ENCODE measurements around the gene SLC48A1. TPM values are rescaled to one million over a fixed set of nuclear protein-coding genes. Genes with fewer than 3 reads are reported as not detected.
"Not testable (repeated sequence)": the region's sequence is repeated elsewhere in the genome, so short reads cannot be mapped to it uniquely, and the experiment has no call there.

The SLC48A1 gene
- polyA plus RNA-seq, 3 donors = 54.4 to 69.8 (median 55.2) TPM

DNA sequence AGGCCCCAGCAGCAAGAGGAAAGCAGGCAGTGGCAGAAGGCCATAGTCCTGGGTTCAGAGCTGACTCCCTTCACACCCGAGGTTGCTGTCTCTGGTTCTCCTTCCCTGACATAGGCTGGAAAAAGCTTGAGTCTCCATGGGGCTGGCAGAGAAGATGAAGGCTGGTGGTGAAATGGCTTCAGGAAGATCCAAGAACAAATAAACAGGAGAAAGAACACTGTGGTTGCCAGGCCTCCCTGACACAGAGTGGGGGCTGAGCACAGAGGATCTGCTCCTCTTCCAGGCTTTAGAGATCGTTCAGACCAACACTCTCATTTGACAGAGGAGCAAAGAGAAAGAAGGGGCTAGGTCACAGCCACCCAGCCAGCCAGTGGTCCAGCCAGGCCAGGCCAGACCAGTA, 32.4 kb downstream of the SLC48A1 start:
- no peak for DNase-seq

DNA sequence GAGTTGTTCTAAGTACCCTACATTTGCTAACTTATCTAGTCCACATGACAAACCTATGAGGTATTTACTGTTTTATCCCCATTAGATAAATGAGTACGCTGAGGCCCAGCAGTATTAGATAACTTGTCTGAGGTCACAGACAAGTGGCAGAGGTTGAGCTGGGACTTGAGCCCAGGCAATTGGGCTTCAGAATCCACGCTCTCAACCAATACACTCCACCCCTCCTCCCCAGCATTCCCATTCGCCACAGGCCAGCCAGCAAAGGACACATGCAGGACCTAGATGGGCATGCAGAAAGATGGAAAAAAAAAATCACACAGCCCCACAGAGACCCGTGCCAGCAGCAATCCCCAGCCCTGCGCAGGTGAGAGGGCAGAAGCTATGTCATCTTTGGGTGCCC, 34.3 kb downstream of the SLC48A1 start:
- no peak for DNase-seq

DNA sequence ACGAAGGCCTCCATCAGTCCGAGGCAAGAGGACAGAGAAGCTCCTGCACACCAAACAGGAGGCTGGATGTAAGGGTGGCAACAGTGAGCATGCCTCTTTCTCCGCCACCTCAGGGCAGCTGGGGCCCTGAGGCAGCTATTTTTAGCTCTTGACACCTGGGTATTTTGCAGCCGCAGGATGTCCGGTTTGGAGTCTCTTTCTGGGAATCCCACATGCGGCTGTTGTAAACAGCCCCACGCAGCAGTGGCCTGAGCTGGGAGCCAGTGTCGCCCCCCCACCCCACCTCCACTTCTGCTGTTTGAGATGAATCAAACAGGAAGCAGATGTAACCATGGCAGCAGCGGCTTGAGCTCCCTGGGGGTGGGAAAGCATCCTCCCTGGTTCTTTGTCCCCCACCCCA, 35.0 kb downstream of the SLC48A1 start:
- no peak for DNase-seq

DNA sequence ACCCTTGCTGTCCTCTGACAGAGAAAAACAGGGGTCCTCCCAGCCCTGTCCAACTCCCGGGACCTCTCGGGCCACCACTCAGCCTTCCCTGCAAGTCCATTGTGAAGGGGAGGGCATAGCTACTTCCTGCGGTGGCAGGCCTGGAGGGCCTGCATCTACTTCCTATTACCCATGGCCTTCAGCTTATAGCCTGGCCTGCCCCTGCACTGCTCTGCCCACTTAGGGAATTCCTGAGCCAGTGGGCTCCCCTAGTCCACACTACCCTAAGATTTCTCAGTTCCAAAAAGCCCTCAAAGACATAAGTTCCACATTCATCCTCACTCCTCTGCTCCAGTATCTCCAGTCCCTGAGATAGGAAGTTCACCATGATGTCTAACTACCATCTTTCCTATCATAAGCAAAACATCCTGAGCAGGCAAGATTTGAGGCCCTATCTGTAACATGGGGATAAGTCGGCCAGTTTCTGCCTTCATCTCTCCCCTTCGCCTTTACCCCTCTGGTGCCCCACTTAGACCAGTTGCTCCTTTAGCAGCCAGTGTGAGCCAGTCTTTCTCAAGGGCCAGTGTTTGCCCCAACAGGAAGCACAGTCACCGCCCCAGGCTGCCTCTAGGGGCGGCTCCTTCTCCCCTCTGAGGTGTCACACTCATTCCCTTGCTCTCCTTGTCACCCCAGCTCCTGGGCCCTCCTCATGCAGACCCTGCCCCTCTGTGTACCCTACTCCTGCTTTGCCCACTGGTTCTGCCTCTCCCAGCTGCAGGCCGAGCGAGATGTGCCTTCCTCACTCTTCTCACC, 35.7 kb downstream of the SLC48A1 start:
- no peak for DNase-seq

DNA sequence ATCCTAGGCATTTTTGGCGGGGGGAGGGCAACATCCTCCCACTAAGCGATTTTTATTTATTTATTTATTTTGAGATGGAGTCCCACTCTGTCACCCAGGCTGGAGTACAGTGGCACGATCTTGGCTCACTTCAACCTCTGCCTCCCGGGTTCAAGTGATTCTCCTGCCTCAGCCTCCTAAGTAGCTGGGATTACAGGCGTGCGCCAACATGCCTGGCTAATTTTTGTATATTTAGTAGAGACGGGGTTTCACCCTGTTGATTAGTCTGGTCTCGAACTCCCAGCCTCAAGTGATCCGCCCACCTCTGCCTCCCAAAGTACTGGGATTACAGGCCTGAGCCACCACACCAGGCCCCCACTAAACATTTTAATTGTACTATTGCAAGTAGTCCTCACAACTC, 36.5 kb downstream of the SLC48A1 start:
- not testable (repeated sequence) for DNase-seq

DNA sequence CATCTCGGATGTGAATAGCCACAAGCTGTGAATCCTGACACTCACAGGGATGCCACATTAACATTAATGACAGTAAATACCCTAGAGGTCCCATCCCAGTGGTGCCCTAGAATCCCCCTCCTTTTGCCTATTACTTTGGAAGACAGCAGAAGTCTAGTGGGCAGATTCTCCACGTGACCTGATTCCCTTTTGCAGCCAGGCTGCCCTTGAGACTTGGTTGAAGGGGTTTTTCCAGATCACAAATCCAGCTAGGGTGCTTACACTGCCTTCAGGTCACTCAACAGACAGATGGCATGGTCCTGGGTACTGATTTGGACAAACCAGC, 38.0 kb downstream of the SLC48A1 start:
- DNase-seq = no peak

DNA sequence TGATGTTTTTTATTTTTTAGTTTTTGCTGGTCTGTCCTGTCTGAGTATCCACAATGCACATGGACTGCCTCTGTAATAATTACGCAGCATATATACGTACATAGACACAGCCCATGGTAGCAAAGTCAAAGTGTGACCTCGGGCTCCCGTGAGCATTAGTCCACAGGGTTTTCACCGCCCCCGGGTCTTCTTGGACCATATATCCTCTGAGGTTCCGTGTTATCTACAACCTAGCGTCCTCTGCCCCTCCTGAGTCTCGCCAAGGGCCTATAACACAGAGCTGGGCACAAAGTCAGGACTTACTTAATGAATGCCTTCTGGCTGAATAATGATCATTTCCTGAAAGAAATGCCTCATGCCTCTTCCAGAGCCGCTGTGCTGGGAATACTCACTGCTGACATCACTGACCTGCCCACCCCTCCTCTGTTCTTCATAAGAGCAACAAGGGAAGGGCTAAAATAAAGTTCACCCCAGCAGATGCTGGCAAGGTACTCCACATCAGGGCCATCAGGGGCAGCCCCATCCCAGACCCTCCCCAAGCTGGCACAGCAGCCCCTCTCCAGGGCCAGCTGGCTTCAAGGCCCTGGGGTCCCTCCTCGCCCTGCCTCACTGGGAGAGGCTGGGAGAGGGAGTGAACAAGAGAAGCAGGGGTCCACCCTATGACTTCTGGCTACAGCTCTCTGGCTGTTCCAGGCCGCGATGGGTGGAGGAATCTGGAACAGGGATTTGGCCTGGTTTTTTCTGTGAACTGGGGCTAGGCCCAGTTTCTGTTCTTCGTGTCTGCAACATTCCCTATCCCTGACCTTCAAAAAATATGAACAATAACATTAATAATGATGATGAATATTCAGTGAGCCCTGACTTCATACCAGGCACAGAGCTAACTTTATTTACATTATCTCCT, 38.8 kb downstream of the SLC48A1 start:
- no peak for DNase-seq

DNA sequence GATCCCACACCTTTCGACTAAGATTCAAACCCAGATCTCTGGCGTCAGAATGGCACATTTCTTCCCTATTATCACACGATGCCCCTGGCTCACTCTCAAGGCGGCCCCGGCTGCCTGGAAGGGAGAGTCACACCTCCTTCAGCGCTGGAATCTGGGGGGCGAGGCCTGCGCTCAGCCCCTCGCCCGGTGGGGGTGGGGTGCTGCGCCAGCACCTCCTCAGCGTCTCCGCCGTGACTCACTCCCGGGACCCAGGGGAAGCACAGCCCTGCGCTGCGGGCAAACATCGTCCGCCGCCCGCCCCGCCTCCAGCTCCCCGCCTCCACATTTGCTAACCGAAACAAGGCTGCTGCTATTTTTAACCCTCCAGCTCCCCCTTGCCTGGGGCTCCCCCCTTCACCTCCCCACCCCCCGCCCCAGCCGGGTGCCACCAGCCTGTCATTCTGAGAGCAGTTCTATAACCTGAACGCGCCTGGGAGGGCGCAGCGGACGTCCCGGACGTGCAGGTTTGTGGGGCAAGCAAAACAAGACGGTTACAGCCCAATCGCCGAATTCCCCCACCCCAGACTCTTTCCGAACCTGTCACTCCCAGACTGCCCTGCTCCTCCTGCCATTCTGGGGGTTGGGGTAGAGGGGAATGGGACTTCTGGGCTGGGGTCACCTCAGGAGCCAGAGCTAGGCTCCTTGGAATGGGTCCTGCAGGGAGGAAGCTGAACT, 39.9 kb downstream of the SLC48A1 start:
- DNase-seq = peak; percentile 81

DNA sequence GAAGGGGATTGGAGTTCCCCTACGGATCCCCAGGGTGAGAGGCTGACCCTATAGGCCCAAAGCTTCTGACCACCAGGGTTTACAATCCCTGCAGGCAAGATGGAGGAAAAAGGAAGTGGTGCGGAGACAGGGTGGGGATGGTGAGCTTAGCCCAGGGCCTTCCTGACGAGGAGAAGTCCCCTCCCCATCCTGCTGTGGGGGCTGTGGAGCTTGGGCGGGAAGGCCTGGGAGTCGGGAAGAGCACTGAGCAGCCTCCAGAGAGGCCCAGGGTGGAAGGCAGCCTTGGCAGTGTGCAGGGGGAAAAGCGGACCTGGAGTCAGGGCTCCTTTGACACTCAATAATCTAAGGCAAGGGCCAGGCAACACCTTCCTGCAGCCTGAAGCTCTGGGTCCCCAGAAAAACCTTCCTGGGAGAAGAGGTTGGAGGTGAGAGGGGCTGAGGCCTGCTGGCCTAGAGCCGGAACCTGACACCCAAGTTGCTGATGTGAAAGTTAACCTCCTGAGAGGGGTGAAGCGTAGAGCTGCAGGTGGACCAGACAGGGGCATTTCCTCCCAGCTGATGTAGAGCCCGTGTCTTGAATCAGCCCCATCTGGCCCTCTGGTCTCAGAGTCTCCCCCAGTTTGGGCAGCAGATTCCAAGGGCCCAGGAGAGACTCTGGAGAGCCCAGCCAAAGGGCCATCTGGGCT, 40.6 kb downstream of the SLC48A1 start:
- DNase-seq = no peak

DNA sequence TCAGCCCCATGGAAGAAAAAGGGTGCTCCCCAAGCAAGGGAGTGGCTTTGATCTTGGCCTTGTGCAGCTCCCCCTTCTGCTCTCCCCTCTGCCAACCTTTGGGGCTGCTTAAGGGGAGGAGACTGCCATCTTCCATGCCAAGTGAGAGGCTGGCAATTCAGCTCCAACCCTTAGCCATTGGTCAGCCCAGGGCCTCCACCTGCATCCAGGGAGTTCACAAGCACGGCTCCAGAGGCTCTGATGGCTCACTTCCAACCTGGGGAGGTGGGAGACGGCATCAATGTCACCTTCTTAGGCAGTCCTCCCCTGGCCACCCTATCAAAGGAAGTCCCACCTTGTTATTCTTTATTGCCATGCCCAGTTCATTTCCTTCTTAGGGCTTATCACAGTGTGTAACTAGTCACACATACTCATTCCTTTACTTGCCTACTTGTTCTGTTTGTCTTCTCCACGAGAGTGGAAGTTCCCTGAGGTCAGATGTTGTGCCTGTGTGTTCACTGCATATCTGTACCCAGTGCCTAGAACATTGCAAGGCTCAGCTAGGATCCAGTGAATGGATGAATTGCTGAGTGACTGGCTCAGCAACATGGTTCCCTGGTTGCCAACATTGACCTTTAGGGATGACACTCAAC, 41.6 kb downstream of the SLC48A1 start:
- DNase-seq = no peak

DNA sequence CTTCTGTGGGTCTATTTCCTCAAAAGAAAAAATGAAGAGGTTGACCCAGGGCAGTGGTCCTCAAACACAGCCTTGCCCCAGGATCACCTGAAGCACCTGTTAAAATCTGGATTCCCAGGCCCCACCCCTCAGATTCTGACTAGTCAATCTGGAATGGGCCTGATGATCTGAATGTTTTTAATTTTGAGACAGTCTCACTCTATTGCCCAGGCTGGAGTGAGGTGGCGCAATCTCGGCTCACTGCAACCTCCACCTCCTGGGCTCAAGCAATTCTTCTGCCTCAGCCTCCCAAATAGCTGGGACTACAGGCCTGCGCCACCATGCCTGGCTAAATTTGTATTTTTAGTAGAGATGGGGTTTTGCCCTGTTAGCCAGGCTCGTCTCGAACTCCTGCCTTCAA, 42.4 kb downstream of the SLC48A1 start:
- DNase-seq = not testable (repeated sequence)

DNA sequence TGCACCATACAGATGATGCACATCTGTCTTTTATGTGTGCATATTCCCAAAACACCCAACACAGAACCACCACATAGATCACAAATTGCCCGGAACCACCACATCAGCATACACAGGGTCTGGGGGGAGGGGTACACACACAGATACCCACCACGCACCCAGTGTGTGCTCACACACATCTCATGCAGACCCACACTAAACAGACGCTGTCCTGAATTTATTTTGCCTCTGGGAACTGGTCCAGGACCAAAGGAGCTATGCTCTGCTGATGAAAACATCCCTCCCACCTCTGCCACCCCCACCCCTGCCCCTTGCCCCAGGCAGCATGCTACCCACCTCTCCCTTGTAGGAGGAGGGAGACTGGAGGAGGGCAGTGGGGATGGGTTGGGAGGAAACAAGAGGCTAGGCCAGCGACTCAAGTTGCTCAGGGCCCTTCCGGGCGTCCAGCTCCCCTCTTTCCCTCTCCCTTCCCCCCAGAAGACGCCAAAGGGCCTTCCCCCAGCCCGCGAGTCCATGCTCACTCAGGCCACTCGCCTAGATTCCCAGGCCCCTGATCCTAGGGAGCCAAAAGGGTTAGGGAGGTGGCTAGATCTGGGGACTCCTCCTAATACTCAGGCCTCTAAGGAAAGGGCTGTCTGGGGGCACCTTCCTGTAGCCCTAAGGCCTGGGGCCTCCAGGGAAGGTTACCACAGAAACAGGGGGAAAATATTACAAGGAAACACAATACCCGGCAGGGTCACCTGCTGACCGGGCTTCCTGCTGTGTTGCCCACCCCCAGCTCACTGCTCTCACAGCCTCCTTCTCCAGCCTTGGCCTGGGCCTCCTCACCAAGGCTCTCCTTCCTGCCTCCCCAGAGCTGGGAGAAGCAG, 43.6 kb downstream of the SLC48A1 start:
- DNase-seq = no peak

DNA sequence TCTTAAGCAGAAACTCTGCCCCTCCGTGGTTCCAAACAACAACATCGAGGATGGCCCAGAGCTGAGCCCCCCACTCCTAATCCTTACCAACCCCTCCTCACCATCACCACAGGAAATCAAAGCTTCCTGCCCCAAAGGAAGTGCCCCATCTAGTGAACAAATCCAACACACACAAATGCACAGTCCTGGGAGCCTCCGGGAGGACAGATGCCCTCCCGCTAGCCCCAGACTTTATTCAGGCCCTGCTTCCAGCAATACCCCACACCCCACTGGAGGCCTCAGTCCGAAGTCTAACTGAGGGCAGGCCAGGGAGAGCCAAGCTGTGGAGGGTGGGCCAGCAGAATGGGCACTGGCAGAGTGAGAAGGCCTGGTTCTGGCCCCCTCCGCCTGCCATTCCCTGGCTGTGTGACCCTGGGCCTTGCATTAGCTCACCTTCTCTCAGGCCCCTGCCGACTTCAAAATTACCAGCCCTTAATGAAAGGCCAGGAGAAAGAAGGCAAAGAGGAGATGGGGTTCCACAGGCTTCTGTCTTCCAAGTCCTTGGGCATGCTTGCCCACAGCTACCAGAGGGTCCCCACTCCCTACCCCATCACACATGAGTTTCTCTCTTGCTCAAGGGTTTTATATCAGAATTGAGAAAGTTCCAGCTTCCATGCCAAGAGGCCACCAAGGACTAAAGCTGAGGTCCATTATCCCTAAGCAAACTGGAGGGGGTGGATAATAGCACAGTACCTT, 44.4 kb downstream of the SLC48A1 start:
- no peak for DNase-seq

DNA sequence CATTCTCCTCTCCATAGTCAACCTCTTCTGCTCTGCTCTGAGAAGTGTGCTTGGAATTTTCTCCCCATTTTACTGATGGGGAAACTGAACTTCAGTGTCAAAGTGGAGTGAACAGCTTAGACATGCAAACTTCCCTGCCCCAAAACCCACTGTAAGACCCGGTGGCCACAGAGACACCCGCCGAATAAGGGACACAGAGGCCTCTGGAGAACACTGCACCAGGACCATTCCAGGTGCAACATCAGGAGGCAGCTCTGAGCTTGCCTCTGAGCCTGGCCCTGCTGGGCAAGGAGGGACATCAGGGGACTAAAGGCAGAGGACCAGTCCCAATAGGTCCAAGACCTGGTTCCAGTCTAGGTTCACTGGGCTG, 45.0 kb downstream of the SLC48A1 start:
- DNase-seq = no peak

DNA sequence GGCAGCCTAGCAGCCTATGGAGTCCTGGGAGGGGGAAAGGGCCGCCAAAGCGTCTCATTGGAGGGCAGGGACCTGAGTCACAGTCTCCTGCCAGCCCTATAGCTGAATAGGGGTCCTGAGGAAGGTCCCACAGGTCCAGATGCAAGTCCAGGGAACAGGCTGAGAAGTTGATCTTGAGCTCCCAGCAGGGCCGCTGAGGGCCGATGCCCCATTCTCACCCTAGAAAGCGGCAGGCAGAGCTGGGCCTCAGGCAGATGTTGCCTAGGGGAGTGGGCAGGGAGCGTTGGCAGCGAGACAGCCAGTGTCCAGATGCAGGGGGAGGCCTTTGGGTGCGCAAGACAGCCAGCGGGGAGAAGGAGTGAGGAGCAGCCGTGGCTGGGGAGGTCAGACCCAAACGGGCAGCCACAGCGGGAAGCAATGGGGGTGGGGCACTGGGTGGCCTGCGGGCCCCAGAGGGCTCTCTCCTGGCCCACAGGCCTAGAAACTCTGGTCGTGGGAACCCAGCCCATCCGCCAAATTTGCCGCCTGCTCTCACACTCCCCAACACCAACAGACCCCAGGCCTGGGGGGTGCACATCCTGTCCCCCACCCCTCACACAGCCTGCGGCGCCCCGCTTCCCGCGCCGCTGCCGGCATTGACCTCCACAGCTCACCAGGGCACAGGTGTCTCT, 45.6 kb downstream of the SLC48A1 start:
- no peak for DNase-seq

DNA sequence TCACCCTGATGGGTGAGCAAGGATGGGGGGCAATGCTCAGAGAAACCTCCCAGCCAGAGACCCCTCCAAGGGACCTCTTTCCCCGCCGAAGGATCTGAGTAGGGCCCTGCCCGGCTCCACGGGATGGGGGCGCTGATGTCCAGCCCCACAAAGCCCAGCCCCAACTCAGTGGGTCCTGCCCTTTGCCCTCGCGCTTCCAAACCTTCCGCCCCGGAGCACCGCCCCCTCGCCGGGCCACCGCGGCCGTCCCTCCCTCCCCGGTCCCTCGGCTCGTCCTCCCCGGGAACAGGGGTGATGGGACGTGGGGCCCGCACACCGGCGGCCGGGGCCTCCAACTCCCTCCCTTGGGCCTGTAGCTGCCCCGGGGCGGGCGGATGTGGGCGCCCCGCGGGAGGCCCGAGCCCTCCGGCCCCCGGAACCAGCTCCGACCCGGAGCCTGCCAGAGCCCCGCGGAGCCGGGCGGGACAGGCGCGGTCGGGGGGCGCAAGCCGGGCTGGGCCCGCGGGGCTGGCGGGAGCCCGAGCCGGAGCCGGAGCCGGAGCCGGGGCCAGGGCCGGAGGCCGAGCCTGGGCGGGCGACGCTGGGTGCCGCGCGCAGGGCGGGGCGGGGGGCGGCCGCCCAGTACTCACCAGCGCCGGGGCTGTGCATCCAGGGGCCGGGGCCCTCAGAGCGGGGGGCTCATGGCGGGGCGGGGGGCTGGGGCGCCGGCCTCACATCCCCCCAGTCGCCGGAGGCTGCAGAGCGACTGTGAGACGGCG, 46.3 kb downstream of the SLC48A1 start:
- no peak for DNase-seq

DNA sequence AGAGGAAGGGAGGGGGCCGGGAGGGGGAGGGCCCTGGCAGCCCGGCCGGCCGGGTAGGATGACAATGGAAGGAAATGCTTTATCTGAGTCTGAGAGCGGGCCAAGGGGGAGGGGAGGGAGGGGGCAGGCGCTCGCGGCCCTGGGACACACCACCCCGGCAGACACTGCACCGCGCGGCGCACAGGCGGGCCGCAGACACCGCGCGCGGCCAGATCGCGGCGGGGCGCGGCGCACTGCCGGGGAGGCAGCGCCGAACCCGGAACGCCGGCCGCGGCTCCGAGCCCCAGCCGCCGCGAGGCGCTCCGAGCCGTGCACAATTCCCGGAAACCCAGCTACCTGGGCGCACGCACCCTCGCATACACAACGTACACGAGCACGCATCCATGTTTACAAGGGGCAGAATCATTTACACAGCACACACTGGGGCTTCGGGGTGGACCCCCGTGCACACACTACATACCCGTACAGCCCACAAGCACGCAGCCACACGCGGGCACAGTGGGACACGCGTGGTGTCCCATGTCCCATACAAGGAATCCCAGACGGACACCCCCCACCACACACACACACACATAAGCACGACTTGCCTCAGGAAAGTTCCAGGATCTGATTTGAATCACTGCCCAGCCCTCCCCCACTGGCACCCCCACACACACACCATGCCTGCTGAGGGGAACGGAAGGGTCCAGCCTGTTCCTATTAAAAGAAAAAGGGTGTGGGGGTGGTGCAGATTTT, 47.0 kb downstream of the SLC48A1 start, which contains the start of gene HDAC7:
TSS of gene HDAC7 (minus strand) at position 8 of the 735 bp plus-strand sequence. CDS start 118 bp downstream, outside the sequence.
- peak; percentile 83 for DNase-seq
